SK-N-SH treated with all-trans-retinoic acid at 6 μM for 48 hours (cell line): ENCODE data around the gene SMYD3.

Source experiments
- ARNTL ChIP-seq: fragments of 450-650 bp; formaldehyde crosslinking; IDR thresholded peaks from 2 replicates; pipeline ENCODE4 v1.5.0; 2020; ENCODE audit warnings: low read depth, mild to moderate bottlenecking, moderate library complexity, borderline replicate concordance
- BACH2 ChIP-seq: fragments of 250-450 bp; sonication (Bioruptor Pico); IDR thresholded peaks from 2 replicates; pipeline ENCODE4 v1.9.0; 2021; ENCODE audit warnings: mild to moderate bottlenecking, borderline replicate concordance
- ISL1 ChIP-seq: fragments of 250-450 bp; sonication (Bioruptor Pico); IDR thresholded peaks from 2 replicates; pipeline ENCODE4 v2.1.2; 2022; ENCODE audit warnings: mild to moderate bottlenecking, moderate library complexity
- SNAI2 ChIP-seq: fragments of 250-450 bp; sonication (Bioruptor Pico); IDR thresholded peaks from 2 replicates; pipeline ENCODE4 v1.5.0; 2020; ENCODE audit warnings: mild to moderate bottlenecking, moderate library complexity
- TOX ChIP-seq: fragments of 250-450 bp; sonication (Bioruptor Pico); IDR thresholded peaks from 2 replicates; pipeline ENCODE4 v1.8.0; 2021; ENCODE audit warnings: mild to moderate bottlenecking, moderate library complexity, borderline replicate concordance
- ZFP30 ChIP-seq: fragments of 450-650 bp; formaldehyde crosslinking; IDR thresholded peaks from 2 replicates; pipeline ENCODE4 v1.5.0; 2022; ENCODE audit warnings: mild to moderate bottlenecking, moderate library complexity
- ZNF8 ChIP-seq: fragments of 450-650 bp; formaldehyde crosslinking; IDR thresholded peaks from 2 replicates; pipeline ENCODE4 v1.5.0; 2020; ENCODE audit warnings: mild to moderate bottlenecking, moderate library complexity
- TF ChIP-seq, protein P1 (sequence below): fragments of 250-450 bp; sonication (Bioruptor Pico); IDR thresholded peaks from 2 replicates; pipeline ENCODE4 v1.5.0; 2020; ENCODE audit warnings: mild to moderate bottlenecking, moderate library complexity
- TF ChIP-seq, protein P2 (sequence below): fragments of 250-450 bp; sonication (Bioruptor Pico); IDR thresholded peaks from 2 replicates; pipeline ENCODE4 v1.5.1; 2020; ENCODE audit warnings: low read depth, mild to moderate bottlenecking, moderate library complexity

DNA sequence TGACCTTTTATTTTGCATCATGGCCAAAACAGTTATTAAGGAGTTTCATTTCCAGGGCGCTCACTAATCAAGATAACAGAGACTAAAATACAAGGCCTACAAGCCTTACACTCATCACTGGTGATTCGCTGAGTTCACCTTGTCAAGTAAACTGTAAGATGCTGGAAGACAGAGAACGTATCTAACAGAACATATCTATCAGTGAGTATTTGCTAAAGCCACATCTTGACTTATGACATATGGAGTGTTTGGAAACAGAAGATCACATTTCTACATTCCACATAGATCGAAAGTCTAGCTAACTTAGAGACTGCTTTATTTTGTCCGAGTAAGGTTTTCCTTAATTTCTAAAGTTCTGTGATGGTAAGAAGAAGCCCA, 506.5 kb downstream of the SMYD3 start:
- TF ChIP-seq ARNTL (CRISPR knock-in tag): no peak
- TF ChIP-seq ZNF8: no peak
- no peak for TF ChIP-seq TOX (CRISPR knock-in tag)
- TF ChIP-seq ZFP30 (CRISPR knock-in tag): no peak
- TF ChIP-seq, protein P1, sequence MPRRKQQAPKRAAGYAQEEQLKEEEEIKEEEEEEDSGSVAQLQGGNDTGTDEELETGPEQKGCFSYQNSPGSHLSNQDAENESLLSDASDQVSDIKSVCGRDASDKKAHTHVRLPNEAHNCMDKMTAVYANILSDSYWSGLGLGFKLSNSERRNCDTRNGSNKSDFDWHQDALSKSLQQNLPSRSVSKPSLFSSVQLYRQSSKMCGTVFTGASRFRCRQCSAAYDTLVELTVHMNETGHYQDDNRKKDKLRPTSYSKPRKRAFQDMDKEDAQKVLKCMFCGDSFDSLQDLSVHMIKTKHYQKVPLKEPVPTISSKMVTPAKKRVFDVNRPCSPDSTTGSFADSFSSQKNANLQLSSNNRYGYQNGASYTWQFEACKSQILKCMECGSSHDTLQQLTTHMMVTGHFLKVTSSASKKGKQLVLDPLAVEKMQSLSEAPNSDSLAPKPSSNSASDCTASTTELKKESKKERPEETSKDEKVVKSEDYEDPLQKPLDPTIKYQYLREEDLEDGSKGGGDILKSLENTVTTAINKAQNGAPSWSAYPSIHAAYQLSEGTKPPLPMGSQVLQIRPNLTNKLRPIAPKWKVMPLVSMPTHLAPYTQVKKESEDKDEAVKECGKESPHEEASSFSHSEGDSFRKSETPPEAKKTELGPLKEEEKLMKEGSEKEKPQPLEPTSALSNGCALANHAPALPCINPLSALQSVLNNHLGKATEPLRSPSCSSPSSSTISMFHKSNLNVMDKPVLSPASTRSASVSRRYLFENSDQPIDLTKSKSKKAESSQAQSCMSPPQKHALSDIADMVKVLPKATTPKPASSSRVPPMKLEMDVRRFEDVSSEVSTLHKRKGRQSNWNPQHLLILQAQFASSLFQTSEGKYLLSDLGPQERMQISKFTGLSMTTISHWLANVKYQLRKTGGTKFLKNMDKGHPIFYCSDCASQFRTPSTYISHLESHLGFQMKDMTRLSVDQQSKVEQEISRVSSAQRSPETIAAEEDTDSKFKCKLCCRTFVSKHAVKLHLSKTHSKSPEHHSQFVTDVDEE (CRISPR knock-in tag): no peak
- TF ChIP-seq SNAI2 (CRISPR knock-in tag): no peak
- TF ChIP-seq, protein P2, sequence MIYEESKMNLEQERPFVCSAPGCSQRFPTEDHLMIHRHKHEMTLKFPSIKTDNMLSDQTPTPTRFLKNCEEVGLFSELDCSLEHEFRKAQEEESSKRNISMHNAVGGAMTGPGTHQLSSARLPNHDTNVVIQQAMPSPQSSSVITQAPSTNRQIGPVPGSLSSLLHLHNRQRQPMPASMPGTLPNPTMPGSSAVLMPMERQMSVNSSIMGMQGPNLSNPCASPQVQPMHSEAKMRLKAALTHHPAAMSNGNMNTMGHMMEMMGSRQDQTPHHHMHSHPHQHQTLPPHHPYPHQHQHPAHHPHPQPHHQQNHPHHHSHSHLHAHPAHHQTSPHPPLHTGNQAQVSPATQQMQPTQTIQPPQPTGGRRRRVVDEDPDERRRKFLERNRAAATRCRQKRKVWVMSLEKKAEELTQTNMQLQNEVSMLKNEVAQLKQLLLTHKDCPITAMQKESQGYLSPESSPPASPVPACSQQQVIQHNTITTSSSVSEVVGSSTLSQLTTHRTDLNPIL (CRISPR knock-in tag): no peak
- TF ChIP-seq ISL1 (CRISPR knock-in tag): no peak
- no peak for TF ChIP-seq BACH2
